T-cell (primary cell): Measurements from ENCODE around the gene MICAL2. TPM values are rescaled to one million over a fixed set of nuclear protein-coding genes. Genes with fewer than 3 reads are reported as not detected.
A peak's percentile ranks its signal among the peaks of the same experiment; 100 is the strongest.

Experiments
- ATAC-seq, 4 experiments: fragments of 200-7000 bp in 3 of 4; fragments of 150-1000 bp in 1 of 4; cut with Tn5 transposase; replicated peaks in 1 of 4; 1 replicate in 3 of 4; 2 replicates in 1 of 4; pipeline ENCODE4 v1.10.0; 2021; ENCODE audit warnings: moderate library complexity in 3 of 4, mild to moderate bottlenecking in 2 of 4, moderate number of reproducible peaks in 1 of 4
- CTCF ChIA-PET, 2 donors: fragments of 300-600 bp; sonication (Branson Sonifier 250); formaldehyde crosslinking; loops; one replicate each; lab custom pipeline; 2022; ENCODE audit warnings: antibody characterized with exemption in 2 of 2; lab: Charles Lee
- POLR2A ChIA-PET, 2 donors: fragments of 300-600 bp; sonication (Branson Sonifier 250); formaldehyde crosslinking; loops; one replicate each; lab custom pipeline; 2022; ENCODE audit warnings: antibody characterized with exemption in 2 of 2; lab: Charles Lee
- DNase-seq, 35 experiments: peaks; one replicate each; pipeline versions ENCODE4 v3.0.0 to v3.0.0-alpha.2; 2013 to 2023
- H3K27ac ChIP-seq: one replicate; pipeline ENCODE4 v1.5.1; 2013; ENCODE audit warnings: low read length
- H3K27me3 ChIP-seq, 2 experiments: replicated peaks in 1 of 2; 1 replicate in 1 of 2; 2 replicates in 1 of 2; pipeline versions ENCODE4 v1.6.1 to v1.7.0; 2013; ENCODE audit warnings: low read length in 1 of 2, mixed read lengths in 1 of 2; ENCODE audit not compliant: control insufficient read depth in 2 of 2, insufficient read depth in 2 of 2; ENCODE audit errors: extremely low read depth in 1 of 2
- H3K36me3 ChIP-seq, 2 donors: 1 replicate in 1 of 2; 2 replicates in 1 of 2; pipeline versions ENCODE4 v1.6.1 to v1.7.0; 2013; ENCODE audit warnings: low read length in 1 of 2; ENCODE audit not compliant: control insufficient read depth in 2 of 2, insufficient read depth in 1 of 2; ENCODE audit errors: extremely low read depth in 1 of 2
- H3K4me1 ChIP-seq, 2 experiments: 1 replicate in 1 of 2; 2 replicates in 1 of 2; pipeline versions ENCODE4 v1.6.1 to v1.7.0; 2013; ENCODE audit warnings: low read length in 2 of 2, mixed read lengths in 1 of 2; ENCODE audit not compliant: insufficient read depth in 2 of 2, control insufficient read depth in 1 of 2; ENCODE audit errors: extremely low read depth in 1 of 2
- H3K4me3 ChIP-seq, 2 donors: 1 replicate in 1 of 2; 2 replicates in 1 of 2; pipeline versions ENCODE4 v1.5.1 to v1.7.0; 2013; ENCODE audit warnings: mild to moderate bottlenecking in 2 of 2, low read length in 1 of 2, moderate library complexity in 1 of 2; ENCODE audit not compliant: control insufficient read depth in 1 of 2; ENCODE audit errors: extremely low read depth in 1 of 2
- H3K9me3 ChIP-seq: 2 replicates; pipeline ENCODE4 v1.7.0; 2013
- H3K27ac Mint-ChIP-seq, 2 donors: one replicate each; pipeline ENCODE4 v1.8.0; 2020 to 2021; ENCODE audit warnings: mild to moderate bottlenecking in 2 of 2, mixed read lengths in 2 of 2
- H3K27me3 Mint-ChIP-seq, 2 donors: one replicate each; pipeline ENCODE4 v1.8.0; 2021 to 2022; ENCODE audit warnings: mixed read lengths in 2 of 2
- H3K36me3 Mint-ChIP-seq: one replicate; pipeline ENCODE4 v1.8.0; 2021; ENCODE audit warnings: mixed read lengths
- H3K4me1 Mint-ChIP-seq, 3 donors: one replicate each; pipeline ENCODE4 v1.8.0; 2020 to 2022; ENCODE audit warnings: mixed read lengths in 3 of 3, mild to moderate bottlenecking in 1 of 3
- H3K4me3 Mint-ChIP-seq, 3 donors: one replicate each; pipeline ENCODE4 v1.8.0; 2020 to 2022; ENCODE audit warnings: mild to moderate bottlenecking in 3 of 3, mixed read lengths in 3 of 3, moderate library complexity in 3 of 3
- H3K9me3 Mint-ChIP-seq, 3 donors: one replicate each; pipeline ENCODE4 v1.8.0; 2020 to 2022; ENCODE audit warnings: mixed read lengths in 3 of 3
- WGBS: methylation state at CpG from one replicate; pipeline ENCODE4 v1.1.5; 2013; ENCODE audit warnings: missing lambda C conversion rate; ENCODE audit not compliant: insufficient coverage; 5-methylcytosine and 5-hydroxymethylcytosine counted together
- total RNA-seq, 35 experiments: library from RNA in 6 of 35; stranded (reverse) in 6 of 35; fragments of 120-200 nt in 1 of 35; gene quantifications; one replicate each; pipeline versions ENCODE4 v1.2.1 to v1.2.4 and lab custom pipeline; 2013 to 2026

The MICAL2 gene
- total RNA-seq (10 to 100 TPM; 13.7 to 38.7 (median 22.9) TPM), total RNA-seq (lab: John Stamatoyannopoulos, UW) (11.7 to 139 (median 22.4) reads per million in 29 experiments)
- total RNA-seq (2013), result 38.9 TPM

GRCh38 chr11:12110201-12110713, at the start of gene MICAL2:
Gene MICAL2 (plus strand): TSS chr11:12110590. CDS start chr11:12162156, 51,566 bp downstream.
- peak within 1 kb of the TSS; percentile 58 to 63 for H3K4me3 ChIP-seq
- CTCF ChIA-PET, result interaction anchor here in 1 of 2 donors (1.6 kb wide), 1 partner anchor 126 kb away, joined by 11 read pairs; no protein-coding TSS in a partner anchor
- Mint-ChIP-seq H3K27me3 (no peaks in the 10 kb centered on the region), H3K4me1 (peaks cover 20 to 27% (median 27%) of the 10 kb centered on the region in 3 donors), H3K4me3 (peak within 1 kb of the TSS; percentile 73 to 83 (median 81)), H3K9me3 (no peaks in the 10 kb centered on the region), H3K27ac (peak within 1 kb of the TSS in 1 of 2 donors; percentile 55), H3K36me3 (no peaks in the 10 kb centered on the region)
- H3K27ac ChIP-seq, result no peak within 1 kb of the TSS
- DNase-seq, result peak; percentile 53 to 91 (median 75)
- H3K36me3 ChIP-seq, result no peaks in the 10 kb centered on the region
- H3K9me3 ChIP-seq, result no peaks in the 10 kb centered on the region
- peak; percentile 97 to 98 (median 98) for ATAC-seq
- H3K27me3 ChIP-seq, result peaks cover 0 to 3% of the 10 kb centered on the region in 2 experiments
- peaks cover 8 to 29% of the 10 kb centered on the region in 2 experiments for H3K4me1 ChIP-seq
- POLR2A ChIA-PET, result no interaction called here
- WGBS, result under 1% methylated on average over 56 of the region's 56 CpGs

GRCh38 chr11:12061851-12062560, 48.4 kb upstream of the MICAL2 start:
- ATAC-seq (peak in 1 of 4 experiments; percentile 37), DNase-seq (no peak)
- no peak overlapping the region for H3K4me3 ChIP-seq
- H3K27me3 ChIP-seq, result no peaks in the 10 kb centered on the region
- no peaks in the 10 kb centered on the region for H3K27me3 Mint-ChIP-seq
- no peaks in the 10 kb centered on the region for H3K9me3 ChIP-seq
- H3K36me3 ChIP-seq, result no peaks in the 10 kb centered on the region
- H3K4me1 ChIP-seq, result peaks cover 0 to 6% of the 10 kb centered on the region in 2 experiments
- H3K36me3 Mint-ChIP-seq, result no peaks in the 10 kb centered on the region
- H3K4me3 Mint-ChIP-seq, result no peak overlapping the region
- H3K27ac Mint-ChIP-seq, result no peak overlapping the region
- no peak overlapping the region for H3K27ac ChIP-seq
- ChIA-PET POLR2A (interaction anchor here (0.5 to 0.7 kb wide), 2 partner anchors 1029 to 1176 kb away, joined by 3 to 4 read pairs; no protein-coding TSS in a partner anchor), CTCF (interaction anchor here in 1 of 2 donors (0.8 kb wide), 1 partner anchor 220 kb away, joined by 3 read pairs; no protein-coding TSS in a partner anchor)
- peaks cover 0 to 5% (median 2%) of the 10 kb centered on the region in 3 donors for H3K4me1 Mint-ChIP-seq
- no peaks in the 10 kb centered on the region for H3K9me3 Mint-ChIP-seq
- WGBS, result 45% methylated on average over 7 of the region's 9 CpGs

- Histone ChIP-seq H3K9me3 (no peaks in the 10 kb centered on the region), H3K4me1 (peaks cover 0 to 6% of the 10 kb centered on the region in 2 experiments), H3K4me3 (no peak overlapping the region), H3K27me3 (no peaks in the 10 kb centered on the region), H3K27ac (no peak overlapping the region), H3K36me3 (no peaks in the 10 kb centered on the region)
- DNase-seq (no peak), ATAC-seq (no peak)
- POLR2A ChIA-PET, result no interaction called here
- Mint-ChIP-seq H3K4me3 (no peak overlapping the region), H3K9me3 (no peaks in the 10 kb centered on the region), H3K27me3 (peaks cover 0 to 6% of the 10 kb centered on the region in 2 donors), H3K36me3 (no peaks in the 10 kb centered on the region), H3K27ac (no peak overlapping the region), H3K4me1 (peaks cover 0 to 5% (median 2%) of the 10 kb centered on the region in 3 donors)
- no CpG with 5 or more reads among the region's 2 CpGs for WGBS
- CTCF ChIA-PET, result interaction anchor here (0.7 to 1.0 kb wide), 3 partner anchors 24 to 275 kb away, joined by 3 to 8 read pairs (median 4); no protein-coding TSS in a partner anchor
These were observed 47.1 kb upstream of the MICAL2 start for GRCh38 chr11:12063251-12063650.

GRCh38 chr11:12064136-12064953, 46.0 kb upstream of the MICAL2 start:
- no peak for ATAC-seq
- H3K4me3 ChIP-seq, result no peak overlapping the region
- peaks cover 0 to 6% of the 10 kb centered on the region in 2 donors for H3K27me3 Mint-ChIP-seq
- H3K36me3 ChIP-seq, result no peaks in the 10 kb centered on the region
- H3K4me1 ChIP-seq, result peaks cover 0 to 6% of the 10 kb centered on the region in 2 experiments
- H3K27ac Mint-ChIP-seq, result no peak overlapping the region
- H3K9me3 Mint-ChIP-seq, result no peaks in the 10 kb centered on the region
- no peak overlapping the region for H3K4me3 Mint-ChIP-seq
- peaks cover 0 to 5% (median 2%) of the 10 kb centered on the region in 3 donors for H3K4me1 Mint-ChIP-seq
- H3K9me3 ChIP-seq, result no peaks in the 10 kb centered on the region
- CTCF ChIA-PET, result interaction anchor here in 1 of 2 donors (1.0 kb wide), 1 partner anchor 20 kb away, joined by 3 read pairs; no protein-coding TSS in a partner anchor
- H3K27me3 ChIP-seq, result peaks cover 0 to 5% of the 10 kb centered on the region in 2 experiments
- POLR2A ChIA-PET, result no interaction called here
- DNase-seq, result no peak
- no peak overlapping the region for H3K27ac ChIP-seq
- H3K36me3 Mint-ChIP-seq, result no peaks in the 10 kb centered on the region
- 83% methylated on average over 1 of the region's 7 CpGs for WGBS

- no peaks in the 10 kb centered on the region for H3K9me3 Mint-ChIP-seq
- H3K27ac Mint-ChIP-seq, result no peak overlapping the region
- DNase-seq (no peak), ATAC-seq (no peak)
- H3K4me3 ChIP-seq, result no peak overlapping the region
- no peaks in the 10 kb centered on the region for H3K36me3 Mint-ChIP-seq
- no peak overlapping the region for H3K27ac ChIP-seq
- H3K27me3 Mint-ChIP-seq, result peaks cover 0 to 6% of the 10 kb centered on the region in 2 donors
- peaks cover 0 to 5% (median 2%) of the 10 kb centered on the region in 3 donors for H3K4me1 Mint-ChIP-seq
- H3K27me3 ChIP-seq, result peaks cover 0 to 6% of the 10 kb centered on the region in 2 experiments
- ChIA-PET POLR2A (no interaction called here), CTCF (interaction anchor here (0.7 to 1.0 kb wide), 2 partner anchors 20 kb away, joined by 3 to 5 read pairs; no protein-coding TSS in a partner anchor)
- H3K4me1 ChIP-seq, result peaks cover 0 to 6% of the 10 kb centered on the region in 2 experiments
- no peak overlapping the region for H3K4me3 Mint-ChIP-seq
- H3K36me3 ChIP-seq, result no peaks in the 10 kb centered on the region
- whole genome bisulfite sequencing, result no CpG with 5 or more reads among the region's 3 CpGs
- no peaks in the 10 kb centered on the region for H3K9me3 ChIP-seq
These were observed 45.5 kb upstream of the MICAL2 start for GRCh38 chr11:12064954-12065280.
